Measurements from ENCODE around the gene HPCAL1.

Gene HPCAL1

GRCh38 chr2:10304458-10305253 lies 2.0 kb downstream of the HPCAL1 start:
- no peak for DNase-seq

DNA sequence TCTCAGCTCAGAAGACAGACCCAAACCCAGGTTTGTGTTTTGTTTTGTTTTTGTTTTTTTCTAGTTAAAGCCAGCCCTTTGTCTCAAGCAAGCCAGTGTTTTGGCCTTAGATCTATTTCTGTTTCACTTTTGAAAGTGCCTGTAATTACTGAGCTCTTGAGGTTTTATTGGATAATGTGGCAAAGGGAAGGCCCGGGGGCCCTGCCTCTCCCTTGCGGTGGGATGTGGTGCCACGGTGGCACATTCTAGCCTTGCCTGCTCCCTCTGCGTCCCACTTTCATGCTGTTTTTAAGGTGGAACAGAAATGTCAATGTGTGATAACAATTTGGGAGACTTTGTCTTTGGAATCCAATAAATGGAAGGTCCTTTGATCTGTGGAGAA lies 2.5 kb downstream of the HPCAL1 start:
- DNase-seq: no peak

DNA sequence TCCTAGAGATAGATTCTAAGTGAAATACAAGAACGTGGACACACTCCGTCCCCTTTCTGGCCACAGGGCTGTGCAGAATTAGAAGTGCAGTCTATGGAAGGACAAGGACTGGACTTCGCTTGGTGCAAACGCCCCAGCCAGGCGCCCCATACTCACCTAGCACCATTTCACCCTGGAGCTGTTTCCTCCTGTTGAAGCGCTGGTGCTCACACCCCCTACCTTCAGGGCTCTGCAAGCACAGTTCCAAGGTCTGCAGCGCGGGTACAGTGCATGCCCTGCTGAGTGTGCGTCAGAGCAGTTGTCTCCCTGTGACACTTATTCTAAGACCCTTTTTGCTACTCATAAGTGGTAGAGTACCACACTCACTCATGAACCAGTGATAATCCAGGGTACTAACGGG lies 3.0 kb downstream of the HPCAL1 start:
- no peak for DNase-seq

DNA sequence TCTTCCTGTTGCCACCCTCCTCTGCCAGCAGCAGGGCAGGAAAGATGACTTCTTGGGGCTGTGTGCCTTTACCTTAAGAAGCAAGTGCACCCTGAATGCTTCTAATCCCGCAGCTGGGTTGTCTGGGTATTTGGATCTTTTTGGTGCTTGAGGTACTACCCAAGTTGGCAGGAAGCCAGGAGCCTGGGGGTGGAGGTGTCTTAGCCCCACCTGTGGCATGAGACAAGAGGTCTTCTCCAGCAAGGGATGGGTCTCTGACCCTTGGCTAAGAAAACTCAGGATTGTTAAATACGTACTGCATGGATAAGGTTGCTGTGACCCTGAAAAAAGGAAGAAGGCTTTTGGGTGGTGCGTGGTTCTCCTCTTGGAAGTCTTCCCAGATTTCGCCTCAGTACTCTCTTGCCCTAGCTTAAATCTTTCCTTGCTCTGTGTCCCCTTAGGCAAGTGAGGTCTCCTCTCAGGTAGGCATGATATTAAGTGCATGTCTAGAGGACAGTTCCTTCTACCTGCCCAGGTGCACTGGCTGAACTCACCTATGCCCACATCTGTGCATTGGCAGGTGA lies 4.3 kb downstream of the HPCAL1 start:
- DNase-seq: no peak

- no peak for DNase-seq
These were observed 5.0 kb downstream of the HPCAL1 start for GRCh38 chr2:10307561-10308156.

DNA sequence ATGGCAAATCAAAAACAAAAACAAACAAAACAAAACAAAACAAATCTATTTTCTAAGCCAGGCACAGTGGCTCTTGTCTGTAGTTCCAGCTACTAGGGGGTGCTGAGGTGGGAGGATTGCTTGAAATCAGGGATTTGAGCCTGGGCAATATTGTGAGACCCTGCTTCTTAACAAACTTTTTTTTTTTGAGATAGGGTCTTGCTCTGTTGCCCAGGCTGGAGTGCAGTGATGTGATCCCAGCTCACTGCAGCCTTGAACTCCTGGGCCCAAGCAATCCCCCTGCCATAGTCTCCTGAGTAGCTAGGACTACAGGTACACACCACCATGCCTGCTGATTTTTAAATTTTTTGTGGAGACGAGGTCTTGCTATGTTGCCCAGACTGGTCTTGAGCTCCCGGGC lies 6.2 kb downstream of the HPCAL1 start:
- no peak for DNase-seq

- DNase-seq: no peak
These were observed 6.6 kb downstream of the HPCAL1 start for GRCh38 chr2:10309286-10309685.

- DNase-seq: no peak
These were observed 7.7 kb downstream of the HPCAL1 start for GRCh38 chr2:10310309-10310888.

DNA sequence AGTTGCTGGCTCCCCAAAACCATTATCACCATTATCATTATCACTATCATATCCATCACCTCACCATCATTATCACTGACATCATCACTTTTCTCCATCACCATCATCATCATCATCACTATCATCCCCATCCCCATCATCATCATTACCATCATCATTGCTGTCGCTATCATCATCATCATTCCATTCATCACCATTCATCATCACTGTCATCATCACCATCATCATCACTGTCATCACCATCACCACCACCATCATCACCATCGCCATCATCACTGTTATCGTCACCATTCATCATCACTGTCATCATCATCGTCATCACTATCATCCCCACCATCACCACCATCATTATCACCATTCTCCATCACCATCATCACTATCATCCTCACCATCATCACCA lies 9.0 kb downstream of the HPCAL1 start:
- DNase-seq: no peak

GRCh38 chr2:10312437-10312957 lies 9.8 kb downstream of the HPCAL1 start:
- DNase-seq: no peak

- no peak for DNase-seq
These were observed 13.6 kb downstream of the HPCAL1 start for GRCh38 chr2:10316336-10316735.

- DNase-seq: no peak
These were observed 14.2 kb downstream of the HPCAL1 start for GRCh38 chr2:10316860-10317259.

GRCh38 chr2:10317646-10318045 lies 14.9 kb downstream of the HPCAL1 start:
- DNase-seq: no peak

- no peak for DNase-seq
These were observed 15.6 kb downstream of the HPCAL1 start for GRCh38 chr2:10318345-10318744.

- DNase-seq: no peak
These were observed 17.3 kb downstream of the HPCAL1 start for GRCh38 chr2:10319892-10320574.

DNA sequence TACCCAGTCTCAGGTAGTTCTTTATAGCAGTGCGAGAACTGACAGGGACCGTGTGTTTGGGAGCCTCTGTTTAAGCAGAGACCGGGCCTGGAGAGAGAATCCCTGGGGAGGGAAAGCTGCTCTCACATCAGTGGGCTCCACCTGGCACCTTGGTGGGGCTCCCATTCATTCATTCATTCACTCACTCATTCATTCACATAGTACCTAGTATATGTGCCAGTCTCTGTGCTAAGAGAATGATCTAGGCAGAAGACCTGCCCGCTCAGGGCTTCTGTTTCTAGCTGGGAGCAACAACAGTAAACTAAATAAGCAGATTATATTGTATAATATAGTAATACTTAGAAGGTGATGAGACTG lies 17.8 kb downstream of the HPCAL1 start:
- DNase-seq: no peak

GRCh38 chr2:10320933-10321332 lies 18.2 kb downstream of the HPCAL1 start:
- DNase-seq: no peak

DNA sequence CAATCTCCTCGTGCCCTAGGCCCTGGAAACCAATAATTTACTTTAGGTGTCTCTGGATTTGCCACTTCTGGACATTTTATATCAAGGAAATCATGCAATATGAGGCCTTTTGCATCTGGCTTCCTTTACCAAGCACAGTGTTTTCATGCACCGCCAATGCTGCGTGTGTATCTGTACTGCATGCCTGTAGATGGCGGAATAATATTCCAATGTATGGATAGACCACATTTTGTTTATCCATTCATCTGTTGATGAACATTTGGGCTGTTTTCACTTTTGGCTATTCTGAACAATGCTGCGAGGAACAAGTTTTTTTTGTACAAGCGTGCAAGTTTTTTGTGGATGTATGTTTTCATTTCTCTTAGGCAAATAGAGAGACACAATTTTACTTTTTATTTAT lies 18.9 kb downstream of the HPCAL1 start:
- no peak for DNase-seq

- no peak for DNase-seq
These were observed 19.8 kb downstream of the HPCAL1 start for GRCh38 chr2:10322481-10322880.

- DNase-seq: no peak
These were observed 20.3 kb downstream of the HPCAL1 start for GRCh38 chr2:10322973-10323372.

DNA sequence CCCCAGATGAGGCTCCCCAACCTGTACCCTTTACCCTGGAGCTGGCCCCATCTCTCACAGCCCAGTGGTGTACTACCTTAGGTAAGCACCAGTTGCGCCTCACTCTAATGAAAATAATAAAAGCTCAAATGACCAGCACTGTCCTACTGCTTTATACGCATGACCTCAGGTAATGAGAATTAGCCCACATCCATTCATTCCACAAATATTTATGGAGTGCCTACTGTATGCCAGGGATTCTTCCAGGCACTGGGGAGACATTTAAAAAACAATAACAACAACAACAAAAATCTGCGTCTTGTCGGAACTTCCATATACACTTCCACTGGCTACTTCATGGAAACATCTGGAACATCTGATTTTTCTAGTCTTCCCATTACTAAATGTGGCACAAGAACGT lies 20.8 kb downstream of the HPCAL1 start:
- no peak for DNase-seq

DNA sequence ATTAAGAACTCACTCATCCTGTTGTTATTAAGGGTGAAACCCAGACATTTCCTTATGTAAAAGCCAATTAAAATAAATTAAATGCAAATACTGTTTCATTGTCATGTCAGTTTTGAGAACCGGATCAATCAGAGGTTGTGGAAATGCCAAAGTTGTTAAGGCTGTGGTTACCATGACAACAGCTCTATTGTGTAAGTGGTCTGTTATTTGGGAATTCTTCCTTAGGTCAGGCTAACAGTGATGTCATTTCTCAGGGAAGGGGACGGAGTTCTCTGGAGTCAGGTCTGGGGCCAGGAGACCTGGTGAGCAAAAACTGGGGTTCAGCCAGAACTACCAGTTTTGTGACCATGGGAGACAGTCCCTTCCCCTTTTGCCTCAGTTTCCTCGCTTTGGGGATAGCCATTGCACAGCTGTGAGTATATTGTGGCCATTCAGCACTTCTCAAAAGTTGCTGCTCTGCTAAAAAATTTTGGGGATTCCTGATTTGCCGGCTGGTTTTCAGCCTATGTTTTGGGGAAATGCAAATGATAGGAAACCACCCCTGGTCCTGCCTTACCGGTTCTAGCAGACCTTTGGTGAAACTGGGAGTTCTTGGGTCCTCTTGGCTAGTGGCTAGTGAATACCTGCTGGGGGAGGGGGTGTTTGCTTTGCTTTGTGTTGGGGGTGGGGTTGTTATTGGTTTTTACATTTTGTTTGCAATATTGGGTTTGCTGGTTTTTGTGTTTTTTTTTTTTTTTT lies 21.6 kb downstream of the HPCAL1 start:
- DNase-seq: no peak
